K562 (cell line): Measurements from ENCODE around the gene ZFP69. TPM values are rescaled to one million over a fixed set of nuclear protein-coding genes. Genes with fewer than 3 reads are reported as not detected.
A peak's percentile ranks its signal among the peaks of the same experiment; 100 is the strongest.

Experiments used
- ATF1 ChIP-seq, 2 experiments: fragments of 450-650 bp in 1 of 2; IDR thresholded peaks; 2 replicates each; pipeline ENCODE4 v1.6.1; 2016; ENCODE audit warnings: missing compliant biosample characterization in 1 of 2, missing genetic modification characterization in 1 of 2
- CBX3 ChIP-seq, 2 experiments: IDR thresholded peaks; 1 replicate in 1 of 2; 2 replicates in 1 of 2; pipeline ENCODE4 v1.6.1; 2012; ENCODE audit warnings: inconsistent platforms in 2 of 2, low read length in 2 of 2, borderline replicate concordance in 1 of 2, control low read depth in 1 of 2
- CCNT2 ChIP-seq: IDR thresholded peaks from 2 replicates; pipeline ENCODE4 v1.6.1; 2011; ENCODE audit warnings: borderline replicate concordance, low read depth, mild to moderate bottlenecking, moderate library complexity, mixed read lengths, low read length; ENCODE audit not compliant: insufficient read length; ENCODE audit errors: extremely low read depth
- DACH1 ChIP-seq: fragments of 450-650 bp; IDR thresholded peaks from 2 replicates; pipeline ENCODE4 v1.6.1; 2018; ENCODE audit not compliant: partially characterized antibody
- POLR2G ChIP-seq: fragments of 200-400 bp; formaldehyde crosslinking; IDR thresholded peaks from 2 replicates; pipeline ENCODE4 v1.6.1; 2017; ENCODE audit warnings: low read depth, mild to moderate bottlenecking, antibody characterized with exemption, low read length, moderate library complexity
- PRMT5 ChIP-seq: sonication (generic); formaldehyde crosslinking; IDR thresholded peaks from 2 replicates; pipeline ENCODE4 v1.5.0; 2020; ENCODE audit warnings: missing genetic modification reagents
- SMAD4 ChIP-seq: fragments of 250-450 bp; sonication (Bioruptor Pico); conservative IDR thresholded peaks from 2 replicates; pipeline ENCODE4 v1.8.0; 2021; ENCODE audit warnings: inconsistent platforms, mild to moderate bottlenecking, moderate library complexity
- ZBTB17 ChIP-seq: fragments of 450-650 bp; formaldehyde crosslinking; IDR thresholded peaks from 2 replicates; pipeline ENCODE4 v1.4.0; 2020; ENCODE audit warnings: mild to moderate bottlenecking
- ZNF263 ChIP-seq: sonication (generic); formaldehyde crosslinking; IDR thresholded peaks from 2 replicates; pipeline ENCODE4 v1.8.0; 2022; ENCODE audit warnings: mild to moderate bottlenecking, missing genetic modification reagents, borderline replicate concordance
- ZNF778 ChIP-seq: fragments of 450-650 bp; formaldehyde crosslinking; IDR thresholded peaks from 2 replicates; pipeline ENCODE4 v1.4.0; 2020; ENCODE audit warnings: mild to moderate bottlenecking, moderate library complexity
- polyA plus RNA-seq, 8 experiments: library from polyadenylated mRNA; depleted of rRNA in 4 of 8; stranded (reverse) in 5 of 8; unstranded in 3 of 8; fragments of >200 nt; fragmentation: Nextera tagmentation in 2 of 8; fragmentation: Illumina TruSeq in 1 of 8; extraction: Ambion mirVana in 2 of 8; extraction: Trizol in 1 of 8; gene quantifications; 2 replicates each; pipeline versions ENCODE4 v1.2.1 to v1.2.3, GENCODE V29; 2011 to 2014; ENCODE audit warnings: inconsistent platforms in 1 of 8, missing spikeins in 1 of 8
- total RNA-seq, 7 experiments: library from RNA; depleted of rRNA in 6 of 7; stranded (reverse); fragments of >200 nt in 6 of 7; fragmentation: Illumina TruSeq in 2 of 7; extraction: Trizol in 2 of 7; gene quantifications; 2 replicates each; pipeline versions ENCODE4 v1.2.1 to v1.2.3, GENCODE V29; 2011 to 2021; ENCODE audit warnings: low replicate concordance in 1 of 7
- TF ChIP-seq, protein P1 (sequence below): fragments of 450-650 bp; formaldehyde crosslinking; conservative IDR thresholded peaks from 2 replicates; pipeline ENCODE4 v1.4.0; 2022; ENCODE audit warnings: mild to moderate bottlenecking, missing genetic modification characterization
- TF ChIP-seq, protein P2 (sequence below): fragments of 450-650 bp; IDR thresholded peaks from 2 replicates; pipeline ENCODE4 v1.6.1; 2016; ENCODE audit warnings: low read depth, mild to moderate bottlenecking, moderate library complexity
- TF ChIP-seq, protein P3 (sequence below): sonication (generic); formaldehyde crosslinking; IDR thresholded peaks from 2 replicates; pipeline ENCODE4 v1.8.0; 2022; ENCODE audit warnings: mild to moderate bottlenecking, missing genetic modification reagents

The ZFP69 gene
- total and polyA plus RNA-seq, 9 of the 15 experiments (the other 6 are each of a cell fraction or from before 2014, with no cell fraction given), result 2.0 to 8.4 (median 5.7) TPM

DNA sequence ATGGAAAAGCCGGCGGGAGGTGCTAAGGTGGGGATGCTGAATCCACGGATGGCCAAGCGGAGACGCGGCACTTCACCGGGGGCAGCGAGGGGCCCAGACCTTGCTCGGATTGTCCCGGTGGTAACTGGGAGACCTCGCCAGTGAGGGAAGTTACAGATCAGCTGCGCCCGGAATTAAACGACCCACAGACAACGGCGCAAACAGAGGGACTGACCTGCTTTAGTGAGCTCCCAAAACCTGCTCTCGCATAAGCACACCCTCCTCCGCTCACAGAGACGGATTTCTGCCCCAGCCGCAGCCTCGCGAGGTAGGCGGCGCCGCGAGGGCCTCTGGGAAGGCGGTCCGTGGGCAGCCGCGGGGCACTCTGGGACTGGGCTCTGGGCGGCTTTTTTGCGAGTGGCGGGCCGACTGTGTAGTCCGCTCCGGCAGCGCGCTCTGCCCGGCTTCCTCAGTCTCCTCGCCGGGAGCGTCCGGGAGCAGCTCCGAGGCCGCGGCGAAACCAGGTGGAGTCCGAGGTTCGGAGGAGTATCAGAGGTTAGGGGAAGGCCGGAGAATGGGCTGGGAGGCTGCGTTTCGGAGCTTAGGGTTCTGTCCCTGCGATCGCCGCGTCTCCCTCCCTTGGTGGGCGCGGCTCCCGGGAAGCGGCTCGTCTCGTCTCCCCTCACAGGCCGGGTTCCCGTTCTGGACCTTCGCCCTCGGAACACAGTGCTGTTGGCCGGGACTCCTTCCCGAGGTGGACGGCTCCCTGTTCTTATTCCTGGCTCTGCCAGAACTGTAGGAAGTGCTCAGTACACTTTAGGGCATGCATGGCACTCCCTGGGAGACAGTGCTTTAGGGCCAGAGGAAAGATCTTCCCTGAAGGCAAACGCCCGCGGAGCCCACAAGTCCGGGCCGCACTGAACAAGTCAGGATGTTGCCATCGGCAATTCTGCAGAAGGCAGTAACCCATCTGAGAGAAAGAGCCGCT is 31.6 kb downstream of the ZFP69 start, which contains the start of gene EXO5 (continued):
- TF ChIP-seq ZBTB17 (CRISPR knock-in tag) (no peak), CBX3 (IDR thresholded peaks at IDR 0.05; ENCODE audit: borderline replicate concordance in 1 of 2, low read length in 2 of 2) (peak in 1 of 2 experiments; percentile 21; a peak in 1 of 3 replicates), ATF1 (CRISPR knock-in tag; IDR thresholded peaks at IDR 0.05) (no peak), ATF1 (tag; IDR thresholded peaks at IDR 0.05) (no peak), SMAD4 (CRISPR knock-in tag) (0 out of 2 replicates have a peak, but pooled peaks have one; percentile 18), ZNF778 (CRISPR knock-in tag) (no peak), ZNF263 (CRISPR knock-in tag) (no peak), PRMT5 (CRISPR knock-in tag) (no peak), POLR2G (peak; percentile 89), CCNT2 (no peak), DACH1 (no peak)
- TF ChIP-seq, protein P1, sequence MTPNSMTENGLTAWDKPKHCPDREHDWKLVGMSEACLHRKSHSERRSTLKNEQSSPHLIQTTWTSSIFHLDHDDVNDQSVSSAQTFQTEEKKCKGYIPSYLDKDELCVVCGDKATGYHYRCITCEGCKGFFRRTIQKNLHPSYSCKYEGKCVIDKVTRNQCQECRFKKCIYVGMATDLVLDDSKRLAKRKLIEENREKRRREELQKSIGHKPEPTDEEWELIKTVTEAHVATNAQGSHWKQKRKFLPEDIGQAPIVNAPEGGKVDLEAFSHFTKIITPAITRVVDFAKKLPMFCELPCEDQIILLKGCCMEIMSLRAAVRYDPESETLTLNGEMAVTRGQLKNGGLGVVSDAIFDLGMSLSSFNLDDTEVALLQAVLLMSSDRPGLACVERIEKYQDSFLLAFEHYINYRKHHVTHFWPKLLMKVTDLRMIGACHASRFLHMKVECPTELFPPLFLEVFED (CRISPR knock-in tag), result no peak
- TF ChIP-seq, protein P2, sequence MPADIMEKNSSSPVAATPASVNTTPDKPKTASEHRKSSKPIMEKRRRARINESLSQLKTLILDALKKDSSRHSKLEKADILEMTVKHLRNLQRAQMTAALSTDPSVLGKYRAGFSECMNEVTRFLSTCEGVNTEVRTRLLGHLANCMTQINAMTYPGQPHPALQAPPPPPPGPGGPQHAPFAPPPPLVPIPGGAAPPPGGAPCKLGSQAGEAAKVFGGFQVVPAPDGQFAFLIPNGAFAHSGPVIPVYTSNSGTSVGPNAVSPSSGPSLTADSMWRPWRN, result no peak
- TF ChIP-seq, protein P3, sequence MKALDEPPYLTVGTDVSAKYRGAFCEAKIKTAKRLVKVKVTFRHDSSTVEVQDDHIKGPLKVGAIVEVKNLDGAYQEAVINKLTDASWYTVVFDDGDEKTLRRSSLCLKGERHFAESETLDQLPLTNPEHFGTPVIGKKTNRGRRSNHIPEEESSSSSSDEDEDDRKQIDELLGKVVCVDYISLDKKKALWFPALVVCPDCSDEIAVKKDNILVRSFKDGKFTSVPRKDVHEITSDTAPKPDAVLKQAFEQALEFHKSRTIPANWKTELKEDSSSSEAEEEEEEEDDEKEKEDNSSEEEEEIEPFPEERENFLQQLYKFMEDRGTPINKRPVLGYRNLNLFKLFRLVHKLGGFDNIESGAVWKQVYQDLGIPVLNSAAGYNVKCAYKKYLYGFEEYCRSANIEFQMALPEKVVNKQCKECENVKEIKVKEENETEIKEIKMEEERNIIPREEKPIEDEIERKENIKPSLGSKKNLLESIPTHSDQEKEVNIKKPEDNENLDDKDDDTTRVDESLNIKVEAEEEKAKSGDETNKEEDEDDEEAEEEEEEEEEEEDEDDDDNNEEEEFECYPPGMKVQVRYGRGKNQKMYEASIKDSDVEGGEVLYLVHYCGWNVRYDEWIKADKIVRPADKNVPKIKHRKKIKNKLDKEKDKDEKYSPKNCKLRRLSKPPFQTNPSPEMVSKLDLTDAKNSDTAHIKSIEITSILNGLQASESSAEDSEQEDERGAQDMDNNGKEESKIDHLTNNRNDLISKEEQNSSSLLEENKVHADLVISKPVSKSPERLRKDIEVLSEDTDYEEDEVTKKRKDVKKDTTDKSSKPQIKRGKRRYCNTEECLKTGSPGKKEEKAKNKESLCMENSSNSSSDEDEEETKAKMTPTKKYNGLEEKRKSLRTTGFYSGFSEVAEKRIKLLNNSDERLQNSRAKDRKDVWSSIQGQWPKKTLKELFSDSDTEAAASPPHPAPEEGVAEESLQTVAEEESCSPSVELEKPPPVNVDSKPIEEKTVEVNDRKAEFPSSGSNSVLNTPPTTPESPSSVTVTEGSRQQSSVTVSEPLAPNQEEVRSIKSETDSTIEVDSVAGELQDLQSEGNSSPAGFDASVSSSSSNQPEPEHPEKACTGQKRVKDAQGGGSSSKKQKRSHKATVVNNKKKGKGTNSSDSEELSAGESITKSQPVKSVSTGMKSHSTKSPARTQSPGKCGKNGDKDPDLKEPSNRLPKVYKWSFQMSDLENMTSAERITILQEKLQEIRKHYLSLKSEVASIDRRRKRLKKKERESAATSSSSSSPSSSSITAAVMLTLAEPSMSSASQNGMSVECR, result peak; percentile 42; the same call in 1 of the 2 replicates
